CD4-positive, alpha-beta T cell treated with Interleukin-1 beta for 1 hour (primary cell): ENCODE data around the gene UBE2O.
"Not testable (repeated sequence)": the region's sequence is repeated elsewhere in the genome, so short reads cannot be mapped to it uniquely, and the experiment has no call there.

Experiments
- DNase-seq, 2 donors: peaks; one replicate each; pipeline ENCODE4 v3.0.0-alpha.2; 2020 to 2022

UBE2O gene

DNA sequence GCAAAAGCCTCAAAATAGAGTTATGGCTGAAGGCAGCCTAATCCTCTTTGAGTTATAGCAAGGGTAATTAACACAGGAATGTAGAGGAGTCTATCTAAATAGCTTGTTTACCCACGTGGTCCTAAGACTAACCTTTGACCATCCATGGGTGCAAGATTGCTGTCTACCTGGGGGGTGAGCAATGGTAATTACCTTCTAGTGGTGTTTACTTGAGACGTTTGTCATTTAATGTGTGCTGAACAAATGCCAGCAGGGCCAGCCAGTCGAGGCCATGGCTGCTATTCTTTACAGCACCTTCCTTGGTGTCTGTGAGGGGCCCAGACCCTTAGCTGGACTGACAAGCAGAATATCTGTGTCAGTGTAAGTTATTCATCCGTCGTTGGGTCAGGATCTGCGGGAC, 85.3 kb downstream of the UBE2O start:
- no peak for DNase-seq

DNA sequence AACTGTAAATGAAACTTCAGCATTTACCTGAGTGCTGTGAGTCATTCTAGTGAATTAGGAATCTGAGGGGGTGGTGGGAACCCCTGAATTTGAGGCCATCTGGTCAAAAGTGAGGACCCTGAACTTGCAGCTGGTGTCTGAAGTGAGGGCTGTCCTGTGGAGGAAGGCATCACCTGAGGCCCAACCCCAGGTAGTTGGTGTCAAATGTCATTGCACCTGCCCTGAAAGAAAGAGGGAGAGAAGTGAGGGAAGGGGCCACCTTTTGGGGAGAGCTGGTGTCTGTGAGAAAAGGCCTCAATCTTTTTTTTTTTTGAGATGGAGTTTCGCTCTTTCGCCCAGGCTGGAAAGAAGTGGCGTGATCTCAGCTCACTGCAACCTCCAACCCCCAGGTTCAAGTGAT, 86.7 kb downstream of the UBE2O start:
- no peak for DNase-seq

DNA sequence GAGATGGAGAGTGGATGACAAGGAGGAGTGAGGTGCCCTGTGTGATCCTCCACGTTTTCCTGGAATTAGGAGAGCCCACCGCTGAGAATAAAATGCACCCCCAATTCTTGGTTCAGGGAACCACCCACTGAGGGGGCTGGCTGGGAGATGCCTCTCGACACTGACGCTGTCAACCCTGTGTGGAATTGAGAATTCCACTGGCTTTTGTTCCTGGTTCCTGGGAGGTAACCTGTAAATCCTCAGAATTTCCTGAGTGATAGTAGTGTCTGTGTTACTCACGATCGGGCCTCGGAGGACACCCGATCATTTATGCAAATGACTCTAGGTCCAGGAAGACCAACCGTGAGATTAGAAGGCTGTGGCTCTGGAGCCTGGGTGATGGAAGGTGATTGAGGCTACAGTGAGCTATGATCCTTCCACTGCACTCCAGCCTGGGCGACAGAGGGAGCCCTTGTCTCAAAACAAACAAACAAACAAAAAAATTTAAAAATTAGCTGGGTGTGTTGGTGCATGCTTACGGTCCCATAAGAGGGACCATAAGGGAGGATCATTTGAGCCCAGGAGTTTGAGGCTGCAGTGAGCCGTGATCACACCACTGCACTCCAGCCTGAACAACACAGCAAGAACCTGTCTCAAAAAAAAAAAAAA, 87.6 kb downstream of the UBE2O start:
- DNase-seq: no peak

DNA sequence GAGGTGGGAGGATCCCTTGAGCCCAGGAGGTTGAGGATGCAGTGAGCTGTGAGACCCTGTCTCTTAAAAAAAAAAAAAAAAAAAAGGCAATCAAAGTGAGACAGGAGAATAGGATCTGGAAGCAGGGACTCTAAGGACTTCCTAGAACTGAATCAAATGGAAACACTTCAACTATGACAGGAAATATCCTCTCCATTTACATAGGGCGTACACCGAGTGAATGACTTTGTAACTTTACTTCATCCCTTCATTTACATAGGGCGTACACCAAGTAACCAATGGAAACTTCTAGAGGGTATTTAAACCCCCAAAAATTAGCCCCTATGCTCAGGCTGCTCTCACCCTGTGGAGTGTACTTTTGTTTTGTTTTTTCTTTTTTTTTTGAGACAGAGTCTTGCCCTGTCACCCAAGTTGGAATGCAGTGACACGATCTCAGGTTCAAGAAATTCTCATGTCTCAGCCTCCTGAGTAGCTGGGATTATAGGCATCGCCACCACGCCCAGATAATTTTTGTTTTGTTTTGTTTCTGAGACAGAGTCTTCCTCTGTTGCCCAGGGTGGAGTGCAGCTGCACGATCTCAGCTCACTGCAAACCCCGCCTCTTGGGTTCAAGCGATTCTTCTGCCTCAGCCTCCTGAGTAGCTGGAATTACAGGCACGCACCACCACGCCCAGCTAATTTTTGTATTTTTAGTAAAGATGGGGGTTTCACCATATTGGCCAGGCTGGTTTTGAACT, 89.7 kb downstream of the UBE2O start:
- DNase-seq: no peak

DNA sequence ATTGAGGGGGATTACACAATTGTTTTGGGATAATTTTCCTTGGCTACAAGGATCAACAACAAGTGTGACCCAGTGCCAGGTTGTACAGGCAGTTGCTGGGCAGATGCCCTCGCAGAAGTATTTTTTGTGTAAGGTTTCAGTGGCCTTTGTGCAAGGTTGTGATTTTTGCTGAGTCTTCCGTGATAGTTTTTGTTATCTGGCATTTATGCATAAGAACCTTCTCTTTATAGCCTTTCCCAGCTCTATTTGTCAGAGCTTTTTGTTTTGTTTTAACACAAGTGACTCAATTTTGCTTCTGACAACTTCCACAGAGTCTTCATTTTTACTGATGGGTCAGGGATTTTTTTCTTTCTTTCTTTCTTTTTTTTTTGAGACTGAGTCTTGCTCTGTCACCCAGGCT, 92.5 kb downstream of the UBE2O start:
- DNase-seq: no peak

DNA sequence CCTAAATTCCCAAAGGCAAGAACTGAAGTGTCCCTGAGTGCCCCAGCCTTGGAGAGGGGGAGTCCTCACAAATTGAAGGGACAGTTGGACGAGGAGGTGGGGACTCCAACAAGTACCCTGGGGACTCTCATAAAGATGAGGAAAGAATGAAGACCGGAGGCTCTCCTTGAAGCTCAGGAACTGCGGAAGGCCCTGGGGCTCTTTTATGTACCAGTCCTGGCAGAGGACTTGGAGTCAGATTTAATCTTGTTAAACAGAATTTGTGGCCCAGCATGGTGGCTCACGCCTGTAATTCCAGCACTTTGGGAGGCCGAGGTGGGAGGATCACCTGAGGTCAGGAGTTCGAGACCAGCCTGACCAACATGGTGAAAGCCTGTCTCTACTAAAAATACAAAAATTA, 93.2 kb downstream of the UBE2O start:
- not testable (repeated sequence) for DNase-seq

DNA sequence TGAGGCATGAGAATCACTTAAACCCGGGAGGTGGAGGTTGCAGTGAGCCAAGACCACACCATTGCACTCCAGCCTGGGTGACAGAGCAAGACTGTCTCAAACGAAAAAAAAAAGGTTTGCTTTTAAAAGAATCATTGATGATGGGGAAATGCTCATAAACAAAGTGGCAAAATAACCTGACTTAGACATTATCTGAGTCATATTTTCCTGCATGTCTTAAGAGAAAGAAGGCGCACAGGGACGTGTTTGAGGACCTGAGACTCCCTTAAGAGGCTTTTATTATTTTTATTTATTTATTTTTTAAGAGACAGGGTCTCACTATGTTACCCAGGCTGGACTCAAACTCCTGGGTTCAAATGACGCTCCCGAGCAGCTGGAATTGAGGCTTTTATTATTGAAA, 93.6 kb downstream of the UBE2O start:
- no peak for DNase-seq

DNA sequence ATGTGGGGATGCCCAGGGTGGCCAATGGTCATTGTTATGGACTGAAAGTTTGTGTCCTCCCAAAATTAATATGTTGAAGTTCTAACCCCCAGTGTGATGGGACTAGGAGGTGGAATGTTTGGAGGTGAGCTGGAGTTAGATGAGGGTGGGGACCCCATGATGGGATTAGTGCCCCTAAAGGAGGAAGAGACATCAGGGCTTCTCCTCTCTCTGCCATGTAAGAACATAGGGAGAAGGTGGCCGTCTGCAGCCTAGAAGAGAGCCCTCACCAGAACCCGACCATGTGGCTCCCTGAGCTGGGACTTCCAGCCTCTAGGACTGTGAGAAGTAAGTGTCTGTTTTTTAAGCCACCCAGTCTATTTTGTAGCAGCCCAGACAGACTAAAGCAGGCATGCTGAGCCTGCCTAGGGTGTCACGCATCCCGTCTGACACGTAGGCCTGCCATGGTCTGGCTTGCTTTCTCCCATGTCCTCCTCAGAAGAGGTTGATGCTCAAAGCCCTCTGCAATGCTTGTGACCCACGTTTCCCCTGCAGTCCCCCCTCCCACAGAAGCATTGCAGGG, 95.3 kb downstream of the UBE2O start:
- DNase-seq: no peak

DNA sequence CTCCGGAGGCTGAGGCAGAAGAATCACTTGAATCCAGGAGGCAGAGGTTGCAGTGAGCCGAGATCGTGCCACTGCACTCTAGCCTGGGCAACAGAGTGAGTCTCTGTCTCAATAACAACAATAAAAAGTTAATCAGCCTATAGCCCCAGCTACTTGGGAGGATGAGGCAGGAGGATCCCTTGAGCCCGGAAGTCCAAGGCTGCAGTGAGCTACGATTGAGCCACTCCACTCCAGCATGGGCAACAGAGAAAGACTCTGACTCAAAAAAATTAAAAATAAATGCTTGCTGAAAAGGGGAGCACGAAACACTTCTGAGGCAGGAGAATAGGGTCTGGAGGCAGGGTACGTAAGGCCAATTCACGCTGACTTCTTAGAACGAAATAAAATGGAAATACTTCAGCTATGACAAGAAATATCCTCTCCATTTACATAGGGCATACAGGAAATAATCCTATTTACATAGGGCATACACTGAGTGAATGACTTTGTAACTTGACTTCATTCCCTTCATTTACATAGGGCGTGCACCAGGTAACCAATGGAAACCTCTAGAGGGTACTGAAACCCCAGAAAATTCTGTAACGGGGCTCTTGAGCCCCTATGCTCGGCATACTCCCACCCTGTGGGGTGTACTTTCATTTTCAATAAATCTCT, 96.0 kb downstream of the UBE2O start:
- DNase-seq: no peak

DNA sequence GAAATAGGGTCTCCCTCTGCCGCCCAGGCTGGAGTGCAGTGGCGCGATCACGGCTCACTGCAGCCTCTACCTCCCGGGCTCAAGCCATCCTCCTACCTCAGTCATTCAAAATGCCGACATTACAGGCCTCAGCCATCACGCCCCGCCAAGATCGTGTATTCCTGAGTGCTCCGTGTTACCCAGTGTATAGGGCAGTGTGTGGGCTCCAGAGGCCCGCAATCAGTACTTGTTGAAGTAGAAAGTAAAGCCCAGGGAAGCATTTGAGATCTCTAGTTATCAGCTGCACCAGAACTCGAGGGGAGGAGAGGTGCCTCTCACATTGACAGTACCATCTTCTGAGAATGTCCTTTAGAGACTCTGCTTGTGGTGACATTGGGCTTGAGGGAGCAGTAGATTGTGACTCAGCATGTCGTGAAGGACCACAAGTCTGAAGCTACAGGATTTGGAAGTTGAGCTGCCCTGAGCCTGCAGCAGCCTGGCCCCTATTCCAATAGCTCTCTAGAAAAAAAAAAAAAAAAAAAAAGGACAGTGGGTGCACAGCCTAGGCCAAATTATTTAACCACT, 98.1 kb downstream of the UBE2O start:
- no peak for DNase-seq

DNA sequence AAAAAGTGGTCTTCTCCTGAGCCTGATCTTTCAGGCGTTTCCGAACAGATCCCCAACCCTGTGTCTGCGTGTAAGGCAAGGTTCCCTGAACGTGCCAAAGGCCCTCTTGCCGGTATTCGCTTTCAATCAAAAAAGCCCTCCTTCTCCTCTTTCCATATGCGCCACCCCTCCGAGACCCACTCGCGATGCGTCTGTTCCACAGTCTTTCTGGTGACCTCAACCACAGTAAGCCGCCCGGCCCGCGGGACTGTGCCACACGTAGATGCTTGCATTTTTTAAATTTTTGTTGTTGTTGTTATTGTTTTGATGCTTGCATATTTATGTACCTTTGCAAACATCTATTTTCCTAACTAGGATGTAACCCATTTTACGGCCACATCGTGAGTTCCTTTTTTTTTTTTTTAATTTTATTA, 98.6 kb downstream of the UBE2O start:
- DNase-seq: no peak

DNA sequence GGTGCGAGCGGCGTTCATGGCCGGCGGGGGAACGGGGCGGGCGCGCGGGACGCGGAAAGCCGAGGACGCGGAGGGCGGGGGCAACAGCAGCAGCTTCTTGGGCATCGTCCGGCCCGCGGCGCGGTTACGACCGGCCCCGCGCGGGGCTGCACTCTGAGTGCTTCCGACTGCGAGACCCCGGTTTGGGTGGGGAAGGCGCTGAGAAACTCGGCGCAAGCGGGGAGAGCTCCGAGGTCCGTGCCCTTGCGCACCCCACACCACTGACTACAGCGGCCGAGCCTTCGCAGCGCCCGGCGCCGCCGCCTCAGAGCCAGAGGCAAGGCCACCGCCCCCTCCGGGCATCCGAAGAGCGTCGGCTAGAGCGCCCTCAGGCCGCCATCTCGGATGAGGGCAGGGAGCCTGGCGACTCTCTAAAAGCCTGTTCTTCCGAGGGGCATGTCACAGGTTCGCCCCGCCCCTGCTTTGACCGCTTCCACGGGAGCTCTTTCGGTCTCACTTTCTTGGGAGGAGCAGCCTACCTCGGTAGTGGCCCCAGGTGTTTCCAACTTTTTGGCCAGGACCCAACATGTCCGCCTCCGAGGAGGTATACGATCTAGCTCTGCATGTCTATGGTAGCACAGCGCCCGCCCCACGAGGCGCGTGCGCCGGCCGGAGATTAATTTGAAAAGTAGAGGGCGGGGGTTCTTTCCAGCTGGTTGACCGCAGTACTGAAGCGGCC, 99.2 kb downstream of the UBE2O start, which contains the start of gene PRPSAP1:
PRPSAP1 (minus strand) TSS at position 318 of the 718 bp plus-strand sequence; CDS start at position 105, 213 bp downstream.
- DNase-seq: peak; percentile 83 to 85

DNA sequence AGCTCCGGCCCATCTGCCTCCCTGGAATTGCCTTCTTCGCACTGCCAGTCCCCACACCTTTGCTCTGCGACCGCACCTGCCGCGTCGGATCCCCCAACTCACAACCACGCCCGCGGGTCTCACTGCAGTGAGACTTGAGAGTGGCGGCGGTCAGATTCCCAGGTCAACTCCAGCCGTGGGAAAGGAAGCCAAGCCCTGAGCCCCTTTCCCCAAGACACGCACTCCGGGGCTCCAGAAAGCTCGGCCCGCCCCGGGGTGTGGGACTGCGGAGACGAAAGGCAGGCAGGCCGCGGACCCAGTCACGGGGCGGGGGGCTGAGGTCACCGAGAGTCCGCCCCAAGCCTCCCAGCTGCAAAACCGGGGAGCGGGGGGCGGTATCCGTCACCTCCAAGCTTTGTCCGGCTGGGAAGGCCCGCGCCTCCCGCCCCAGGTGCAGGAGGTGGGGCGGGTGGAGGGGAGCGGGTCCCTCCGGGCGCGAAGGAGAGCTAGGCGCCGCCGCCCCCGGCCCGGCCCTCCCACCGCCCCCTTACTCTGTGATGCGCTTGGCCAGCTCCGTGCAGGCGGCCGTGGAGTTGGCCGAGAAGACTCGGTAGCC, 99.9 kb downstream of the UBE2O start:
- no peak for DNase-seq

DNA sequence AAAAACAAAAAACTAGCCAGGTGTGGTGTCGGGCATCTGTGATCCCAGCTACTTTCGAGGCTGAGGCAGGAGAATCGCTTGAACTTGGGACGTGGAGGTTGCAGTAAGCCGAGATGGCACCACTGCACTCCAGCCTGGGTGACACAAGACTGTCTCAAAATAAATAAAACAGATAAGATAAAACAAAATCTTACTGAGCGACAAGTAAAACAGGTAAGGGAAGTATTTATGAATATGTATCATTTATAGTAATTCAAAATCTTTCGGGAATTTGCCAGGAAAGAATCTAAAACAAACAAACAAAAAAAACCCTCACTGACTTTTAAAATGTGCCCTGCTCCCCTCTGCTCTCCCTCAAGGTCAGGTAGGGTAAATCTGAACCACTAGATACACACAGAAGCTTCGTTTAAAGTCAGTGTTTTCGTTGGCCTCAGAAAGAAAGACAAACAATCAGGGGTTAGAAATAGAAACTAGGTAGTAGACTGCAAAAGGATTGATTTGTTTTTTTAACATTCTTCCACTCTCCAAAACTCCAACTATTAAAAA, 101.4 kb downstream of the UBE2O start:
- no peak for DNase-seq

DNA sequence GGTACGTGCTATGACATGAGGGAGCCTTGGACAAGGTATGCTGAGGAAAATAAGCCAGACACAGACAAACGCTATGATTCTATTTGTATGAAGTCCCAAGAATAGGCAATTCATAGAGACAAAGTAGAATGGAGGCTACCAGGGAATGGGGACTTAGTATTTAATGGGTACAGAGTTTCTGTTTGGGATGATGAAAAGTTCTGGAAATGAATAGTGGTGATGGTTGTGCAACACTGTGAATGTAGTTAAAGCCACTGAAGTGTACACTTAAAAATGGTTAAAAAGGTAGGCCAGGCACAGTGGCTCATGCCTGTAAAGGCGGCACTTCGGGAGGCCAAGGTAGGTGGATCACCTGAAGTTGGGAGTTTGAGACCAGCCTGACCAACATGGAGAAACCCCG, 102.5 kb downstream of the UBE2O start:
- DNase-seq: no peak

DNA sequence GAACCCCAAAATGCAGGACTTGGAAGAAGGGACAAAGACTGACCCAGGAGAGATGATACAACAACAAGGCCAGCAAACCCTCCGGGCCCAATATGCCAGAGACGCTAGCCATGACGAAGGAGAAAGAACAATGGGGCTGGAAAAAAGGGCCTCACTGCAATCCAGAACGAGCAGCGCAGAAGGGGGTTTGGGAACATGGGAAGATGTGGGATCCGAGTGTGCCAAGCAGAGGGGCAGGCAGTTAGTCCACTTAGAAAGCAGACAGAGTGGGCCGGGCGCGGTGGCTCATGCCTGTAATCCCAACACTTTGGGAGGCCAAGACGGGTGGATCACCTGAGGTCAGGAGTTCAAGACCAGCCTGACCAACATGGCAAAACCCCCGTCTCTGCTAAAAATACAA, 106.0 kb downstream of the UBE2O start:
- not testable (repeated sequence) for DNase-seq

DNA sequence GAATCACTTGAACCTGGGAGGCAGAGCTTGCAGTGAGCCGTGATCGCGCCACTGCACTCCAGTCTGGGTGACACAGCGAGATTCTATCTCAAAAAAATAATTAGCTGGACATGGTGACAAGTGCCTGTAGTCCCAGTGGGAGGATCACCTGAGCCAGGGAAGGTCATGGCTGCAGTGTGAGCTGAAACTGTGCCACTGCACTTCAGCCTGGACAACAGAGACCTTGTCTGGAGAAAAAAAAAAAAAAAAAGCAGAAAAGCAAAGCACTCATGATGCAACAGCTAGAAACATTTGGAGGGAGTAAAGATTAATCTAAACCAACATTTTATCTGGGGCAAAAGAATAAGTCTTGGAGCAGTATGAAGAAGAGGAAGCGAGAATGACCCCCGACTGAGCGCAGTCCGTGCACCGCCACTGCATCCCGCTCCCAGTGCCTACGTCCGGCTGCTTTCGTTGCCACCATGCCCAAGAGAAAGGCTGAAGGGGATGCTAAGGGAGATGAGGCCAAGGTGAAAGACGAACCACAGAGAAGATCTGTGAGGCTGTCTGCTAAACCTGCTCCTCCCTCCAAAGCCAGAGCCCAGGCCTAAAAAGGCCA, 107.5 kb downstream of the UBE2O start:
- no peak for DNase-seq

DNA sequence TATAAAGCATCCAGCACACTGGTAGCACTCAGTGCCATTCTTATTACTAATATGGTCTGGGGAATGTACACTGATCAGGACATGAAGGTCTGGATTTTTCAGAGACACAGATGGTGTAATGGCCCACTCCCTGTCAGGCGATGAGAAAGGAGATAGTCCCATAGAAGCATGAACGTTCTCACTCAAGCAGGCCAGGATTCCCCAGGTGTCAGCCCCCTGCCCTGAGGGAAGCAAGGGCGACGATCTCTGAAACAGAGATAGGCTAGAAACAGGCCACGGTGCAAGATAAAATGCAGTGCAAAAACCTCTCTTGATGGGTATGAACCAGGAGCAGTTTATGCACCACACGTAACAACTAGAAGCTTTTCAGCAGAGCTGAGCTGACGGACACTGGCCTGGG, 109.8 kb downstream of the UBE2O start:
- no peak for DNase-seq

DNA sequence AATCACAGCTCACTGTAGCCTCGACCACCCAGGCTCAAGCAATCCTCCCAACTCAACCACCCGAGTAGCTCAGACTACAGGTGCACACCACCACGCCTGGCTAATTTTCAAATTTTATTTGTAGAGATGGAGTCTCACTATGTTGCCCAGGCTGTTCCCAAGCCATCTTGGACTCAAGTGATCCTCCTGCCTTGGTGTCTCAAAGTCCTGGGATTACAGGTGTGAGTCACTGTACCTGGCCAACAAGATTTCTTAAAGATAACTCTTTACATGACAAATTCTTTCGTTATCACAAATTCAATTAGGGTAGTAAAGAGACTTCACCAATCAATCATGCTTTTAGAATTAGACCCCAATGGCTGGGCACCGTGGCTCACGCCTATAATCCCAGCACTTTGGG, 111.7 kb downstream of the UBE2O start:
- DNase-seq: no peak
